CD4-positive, alpha-beta T cell treated with Interleukin-4 for 4 hours (primary cell): ENCODE measurements around the gene CWC15.
"Not testable (repeated sequence)": the region's sequence is repeated elsewhere in the genome, so short reads cannot be mapped to it uniquely, and the experiment has no call there.

Experiments used
- DNase-seq: peaks from one replicate; pipeline ENCODE4 v3.0.0-alpha.2; 2020

CWC15 gene

DNA sequence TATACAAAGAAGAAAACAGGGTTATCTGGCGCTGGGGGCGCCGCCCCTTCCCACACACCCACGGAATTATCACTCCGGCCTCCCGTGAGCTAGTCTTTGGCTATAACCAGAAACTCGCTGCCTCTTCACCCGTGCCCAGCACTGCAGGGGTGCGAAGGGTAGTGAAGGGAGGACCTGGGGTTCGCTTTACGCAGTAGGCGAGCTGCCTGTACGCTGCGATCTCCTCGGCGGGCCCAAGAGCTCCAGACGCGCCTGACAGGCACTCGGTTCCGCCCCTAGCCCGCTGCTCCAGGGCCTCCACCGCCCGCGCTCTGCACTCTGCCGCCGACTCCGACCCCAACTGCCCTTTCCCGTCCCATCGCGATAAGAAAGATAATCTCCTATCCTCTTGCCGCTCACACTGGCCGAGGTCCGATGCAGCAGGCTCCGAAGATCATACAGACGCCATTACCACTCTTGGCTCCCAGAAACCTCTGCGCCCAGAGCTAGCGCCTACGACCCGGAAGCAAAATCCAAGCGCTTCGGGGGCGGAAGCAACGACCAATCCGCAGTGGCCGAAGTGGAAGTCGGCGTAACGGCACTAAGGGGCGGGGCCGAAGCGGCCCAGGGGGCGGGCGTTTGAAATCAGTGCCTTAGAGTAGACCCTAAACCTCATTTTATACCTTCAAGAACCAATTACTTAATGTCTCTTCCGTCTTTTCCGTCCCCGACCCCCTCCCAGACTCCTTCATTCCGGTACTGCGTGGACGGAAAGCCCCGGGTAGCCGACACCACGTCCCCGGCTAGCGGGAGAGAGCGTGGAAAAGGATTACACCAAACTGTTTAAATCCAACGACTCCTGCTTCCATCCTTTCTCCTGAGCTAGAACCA lies at the start of gene CWC15, which contains the start of gene KDM4D:
TSS of gene CWC15 (minus strand) at position 458 of the 870 bp plus-strand sequence. CDS start 1,371 bp downstream, outside the sequence.
TSS of gene KDM4D (plus strand) at position 611 of the 870 bp plus-strand sequence. CDS start 23,664 bp downstream, outside the sequence.
- peak; percentile 94 for DNase-seq

DNA sequence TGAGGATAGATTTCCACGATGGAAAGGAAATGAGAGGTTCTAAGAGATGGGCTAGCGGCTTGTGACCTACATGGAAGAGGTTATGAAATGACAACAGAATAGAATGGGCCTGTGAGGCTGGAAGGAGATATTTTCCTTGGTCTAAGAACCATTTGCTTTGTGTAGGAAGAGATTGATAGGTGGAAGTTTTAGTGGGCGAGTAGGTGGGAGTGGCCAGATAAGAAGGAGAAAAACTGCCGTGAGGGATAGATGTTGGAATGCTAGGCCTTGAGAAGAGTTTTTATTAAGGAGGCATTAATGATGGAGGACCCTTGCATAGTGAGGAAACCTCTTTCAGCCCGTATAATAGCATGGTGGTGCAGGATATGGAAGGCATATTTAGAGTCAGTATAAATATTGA lies 48.1 kb upstream of the CWC15 start:
- not testable (repeated sequence) for DNase-seq

DNA sequence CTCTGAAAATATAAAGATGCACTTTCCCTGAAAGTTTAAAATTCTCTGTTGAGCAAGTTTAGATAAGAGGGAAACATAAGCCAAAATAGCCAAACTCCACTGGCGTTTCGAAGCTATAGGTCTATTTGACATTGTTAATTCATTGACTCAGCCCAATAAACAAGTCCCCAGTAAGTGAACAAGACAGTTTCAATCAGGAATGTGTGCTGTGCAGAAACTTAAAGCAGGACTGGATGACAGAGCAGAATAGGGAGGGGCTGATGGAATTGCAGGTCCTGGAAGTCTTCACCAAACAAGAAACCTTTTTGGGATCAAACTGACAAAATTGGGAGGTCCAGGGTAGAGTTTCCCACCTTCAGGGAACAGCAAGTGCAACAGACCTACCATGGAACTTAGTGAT lies 42.8 kb upstream of the CWC15 start:
- DNase-seq = no peak

DNA sequence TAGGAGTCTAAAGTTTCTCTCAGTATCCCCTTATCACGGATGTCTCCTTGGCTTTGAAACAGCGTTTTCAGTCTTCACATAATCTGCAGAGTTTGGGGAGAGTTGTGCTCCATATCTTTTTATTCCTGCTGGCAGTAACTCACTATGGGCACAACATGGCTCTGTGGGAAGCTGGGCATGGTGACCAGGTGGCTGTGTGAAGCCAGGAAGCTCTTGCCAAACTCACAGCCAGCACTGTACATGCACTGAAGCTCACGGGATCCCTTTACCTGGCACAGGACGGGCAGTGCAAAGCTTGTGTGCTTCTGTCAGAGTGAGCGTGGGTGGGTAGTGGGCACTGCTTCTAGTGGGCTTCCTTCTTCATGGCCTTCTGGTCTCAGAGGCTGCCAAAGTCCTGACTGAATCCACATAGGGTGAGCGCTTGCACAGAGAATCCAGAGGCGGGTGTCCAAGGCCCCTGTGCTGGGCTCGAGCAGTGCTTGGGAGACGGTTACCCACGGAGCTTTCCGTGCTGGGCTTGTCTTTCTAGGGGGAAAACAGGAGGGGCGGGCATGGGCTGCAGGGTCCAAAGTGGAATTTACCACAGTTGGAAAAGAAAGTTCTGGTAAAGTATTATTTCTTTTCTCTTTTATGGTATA lies 40.9 kb upstream of the CWC15 start:
- no peak for DNase-seq

DNA sequence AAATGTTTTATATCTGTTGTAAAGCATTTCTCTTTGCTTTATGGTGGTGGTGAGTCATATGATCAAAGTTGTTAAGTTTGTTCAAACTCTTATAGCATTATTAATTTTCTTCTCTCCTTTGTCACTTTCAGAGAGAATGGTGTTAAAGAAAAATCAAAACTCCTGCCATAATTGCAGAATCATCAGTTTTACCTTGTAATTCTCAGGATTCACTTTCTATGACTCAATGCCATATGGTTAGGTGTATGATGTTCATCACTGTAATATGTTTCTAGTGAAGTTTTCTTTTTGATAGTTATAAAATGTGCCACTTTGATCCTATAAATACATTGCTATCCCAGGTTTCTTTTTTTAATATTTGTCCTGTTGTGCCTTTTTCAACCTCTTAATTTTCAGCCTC lies 38.0 kb upstream of the CWC15 start:
- no peak for DNase-seq

DNA sequence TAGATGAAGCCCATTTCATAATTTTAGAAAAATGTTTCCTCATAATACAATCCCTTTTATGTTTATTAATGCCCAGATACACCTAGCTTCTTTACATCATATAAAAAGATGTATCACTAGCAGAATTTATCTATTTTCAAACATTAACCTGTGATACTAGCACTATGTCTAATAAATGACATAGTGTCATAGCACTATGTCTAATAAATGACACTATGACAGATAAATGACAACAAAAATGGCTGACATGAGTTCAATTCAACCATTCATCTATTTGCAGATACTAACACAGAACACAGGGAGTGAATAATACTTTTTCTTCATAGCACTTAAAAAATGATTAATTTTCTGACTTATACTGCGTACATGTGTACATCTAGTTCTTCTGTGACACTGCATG lies 32.3 kb upstream of the CWC15 start:
- no peak for DNase-seq

DNA sequence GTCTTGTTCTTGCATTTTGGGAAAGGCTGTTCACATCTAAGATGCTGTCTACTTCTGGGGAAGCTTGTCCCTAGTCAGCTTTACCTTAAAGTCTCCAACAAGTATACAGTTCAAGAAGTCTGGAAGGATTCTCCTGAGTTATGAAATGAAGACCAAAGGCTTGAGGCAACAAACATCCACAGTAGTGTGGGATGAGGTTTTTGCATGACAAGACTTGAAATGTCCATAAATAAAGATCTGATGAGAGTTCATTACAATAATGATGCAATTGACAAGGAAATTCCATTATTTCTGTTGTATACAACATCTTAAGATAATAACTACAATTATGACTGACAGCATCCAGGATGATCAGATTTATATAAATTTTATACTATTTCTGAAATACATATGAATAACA lies 30.4 kb upstream of the CWC15 start:
- no peak for DNase-seq

DNA sequence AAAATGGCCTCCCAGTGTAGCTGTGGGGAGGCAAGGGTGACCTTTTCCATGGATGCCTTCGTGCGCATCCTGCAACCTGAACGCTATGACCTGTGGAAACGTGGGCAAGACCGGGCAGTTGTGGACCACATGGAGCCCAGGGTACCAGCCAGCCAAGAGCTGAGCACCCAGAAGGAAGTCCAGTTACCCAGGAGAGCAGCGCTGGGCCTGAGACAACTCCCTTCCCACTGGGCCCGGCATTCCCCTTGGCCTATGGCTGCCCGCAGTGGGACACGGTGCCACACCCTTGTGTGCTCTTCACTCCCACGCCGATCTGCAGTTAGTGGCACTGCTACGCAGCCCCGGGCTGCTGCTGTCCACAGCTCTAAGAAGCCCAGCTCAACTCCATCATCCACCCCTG lies 24.9 kb upstream of the CWC15 start:
- DNase-seq = no peak

DNA sequence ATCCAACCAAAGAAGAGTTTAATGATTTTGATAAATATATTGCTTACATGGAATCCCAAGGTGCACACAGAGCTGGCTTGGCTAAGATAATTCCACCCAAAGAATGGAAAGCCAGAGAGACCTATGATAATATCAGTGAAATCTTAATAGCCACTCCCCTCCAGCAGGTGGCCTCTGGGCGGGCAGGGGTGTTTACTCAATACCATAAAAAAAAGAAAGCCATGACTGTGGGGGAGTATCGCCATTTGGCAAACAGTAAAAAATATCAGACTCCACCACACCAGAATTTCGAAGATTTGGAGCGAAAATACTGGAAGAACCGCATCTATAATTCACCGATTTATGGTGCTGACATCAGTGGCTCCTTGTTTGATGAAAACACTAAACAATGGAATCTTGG lies 24.1 kb upstream of the CWC15 start:
- DNase-seq = no peak

DNA sequence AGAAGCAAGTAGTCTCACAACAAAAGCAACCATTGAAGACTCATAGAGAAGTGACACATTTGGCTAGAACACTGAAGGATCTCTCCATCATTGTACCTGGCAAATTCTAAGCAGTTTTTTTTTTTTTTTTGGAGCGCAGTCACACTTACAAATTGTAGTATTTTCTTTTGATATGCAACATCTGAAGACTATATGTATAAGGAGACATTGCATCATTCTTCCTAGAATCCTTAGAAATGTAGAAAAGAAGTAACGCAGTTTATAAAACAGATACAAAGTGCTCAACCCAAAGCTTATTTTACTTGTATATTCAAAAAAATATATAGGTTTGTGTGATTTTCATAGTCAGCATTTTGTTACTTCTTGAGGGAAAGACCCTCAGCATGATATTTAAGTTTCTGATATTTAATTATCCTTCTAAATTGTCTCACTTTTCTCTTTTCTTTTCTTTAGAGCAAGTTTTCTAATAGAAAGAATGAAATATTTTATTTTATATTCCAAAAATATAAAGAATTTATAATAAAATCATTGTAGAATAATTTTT lies 20.1 kb upstream of the CWC15 start:
- no peak for DNase-seq

DNA sequence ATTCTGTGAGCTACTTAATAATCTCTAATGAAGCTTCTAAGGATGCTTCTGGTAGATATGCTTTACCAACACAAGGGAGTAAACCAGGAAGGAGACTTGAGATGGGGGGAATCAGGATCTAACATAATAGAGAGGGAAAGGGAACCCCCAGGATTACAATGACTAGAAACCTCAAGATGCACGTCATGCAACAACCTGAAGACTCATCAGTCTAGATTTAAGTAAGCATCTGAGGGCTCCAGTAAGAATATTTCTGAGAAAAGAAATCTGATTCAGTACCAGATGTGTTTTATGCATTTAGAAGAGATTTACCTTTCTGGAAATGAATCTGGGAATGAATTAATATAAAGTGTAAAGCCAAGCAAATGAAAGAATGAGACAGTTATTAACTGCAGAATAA lies 15.4 kb upstream of the CWC15 start:
- DNase-seq = no peak

DNA sequence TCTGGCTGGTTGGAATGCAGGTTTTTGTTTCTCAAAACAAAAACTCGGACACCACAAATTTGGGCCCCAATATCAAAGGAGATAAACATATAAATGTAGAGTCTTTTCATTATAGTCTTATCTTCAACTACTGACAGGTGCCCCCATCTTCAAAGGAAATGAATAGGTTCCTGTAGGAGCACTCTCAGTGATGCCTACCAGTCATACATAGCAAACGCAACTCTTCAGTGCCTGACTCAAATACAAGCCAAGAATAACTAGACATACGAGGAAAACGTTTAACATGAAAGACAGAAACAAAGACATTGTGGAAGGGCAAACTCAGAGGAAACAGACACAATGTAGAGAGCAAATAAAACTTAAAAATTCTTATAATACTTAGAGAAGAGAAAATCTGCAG lies 14.0 kb upstream of the CWC15 start:
- DNase-seq = no peak

DNA sequence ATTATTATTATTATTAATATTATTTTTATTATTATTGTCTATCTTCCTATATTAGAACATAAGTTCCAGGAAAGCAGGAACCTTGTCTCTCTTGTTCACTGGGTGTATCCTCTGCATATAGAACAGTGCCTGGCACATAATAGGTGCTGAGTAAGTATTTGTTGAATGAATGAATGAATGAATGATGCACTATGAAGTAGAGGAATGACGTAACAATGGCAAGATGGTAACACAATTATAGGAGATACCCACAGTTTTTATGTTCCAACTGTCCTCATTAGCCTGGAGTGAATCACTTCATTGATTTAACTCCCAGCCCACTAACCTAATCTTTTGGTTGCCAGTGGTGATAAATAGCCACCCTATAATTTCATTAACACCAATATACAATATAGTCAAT lies 2.2 kb upstream of the CWC15 start:
- DNase-seq = no peak

DNA sequence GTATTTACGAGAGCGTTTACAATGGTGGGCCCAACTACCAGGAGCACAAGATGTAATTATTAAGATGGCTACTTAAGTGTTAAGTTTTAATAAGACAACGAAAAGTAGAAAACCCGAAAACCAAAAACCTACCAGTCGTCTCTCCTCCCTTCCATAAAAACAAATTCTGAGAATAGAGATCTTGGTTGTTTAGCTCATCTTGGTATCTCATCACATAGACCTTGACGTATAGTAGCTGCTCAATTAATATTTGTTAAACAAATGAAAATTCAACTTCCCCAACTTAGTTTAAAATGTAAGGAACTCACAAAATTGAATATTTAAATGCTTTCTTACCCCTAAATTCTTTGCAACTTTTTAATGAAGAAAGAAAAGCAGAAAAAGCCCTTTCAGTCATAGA lies 822 bp upstream of the CWC15 start:
- no peak for DNase-seq

DNA sequence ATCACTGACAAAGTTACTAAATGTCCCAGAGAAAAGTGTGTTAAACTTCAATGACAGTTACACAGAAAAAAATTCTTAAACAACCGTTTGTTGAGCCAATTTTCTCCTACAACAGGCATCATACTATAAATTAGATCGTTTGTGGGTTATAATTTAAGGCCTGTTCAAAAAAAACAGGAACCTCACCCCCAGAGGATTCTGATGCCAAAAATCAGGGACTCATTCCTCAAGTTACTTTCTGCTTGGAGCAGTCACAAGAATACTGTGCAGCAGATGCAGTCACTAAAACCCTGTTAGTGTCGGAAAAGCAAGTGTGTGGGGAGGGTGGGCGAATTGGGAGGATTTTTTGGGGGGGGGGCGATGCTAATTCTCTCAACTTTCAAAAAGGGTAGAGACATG lies 657 bp downstream of the CWC15 start:
- DNase-seq = no peak

DNA sequence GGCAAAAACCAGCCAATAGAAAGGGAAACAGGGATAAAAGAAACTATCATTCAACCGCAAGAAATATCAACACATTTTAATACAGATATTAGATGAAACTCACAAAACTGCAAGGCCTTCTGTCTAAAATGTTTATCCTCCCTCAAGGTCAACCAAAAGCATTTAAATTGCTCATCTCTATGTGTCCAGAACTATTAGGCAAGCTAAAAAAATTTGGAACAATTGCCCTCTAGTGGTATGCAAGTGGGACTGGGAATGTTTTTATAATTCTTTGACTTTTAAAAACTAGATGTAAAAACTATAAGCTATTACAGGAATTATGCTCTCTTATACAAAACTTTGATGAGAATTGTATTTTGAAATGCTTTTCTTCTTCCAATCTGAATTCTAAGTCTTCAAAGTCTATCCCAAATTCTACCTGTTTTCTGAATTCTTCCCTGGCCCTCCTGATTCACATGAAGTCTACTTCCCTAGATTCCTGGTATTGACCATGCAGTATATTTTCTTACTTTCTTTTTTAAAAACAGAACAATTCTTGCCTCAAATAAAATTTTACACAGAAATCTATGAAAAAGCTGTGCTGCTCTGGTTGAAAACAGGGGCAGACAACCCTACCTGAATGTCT lies 4.9 kb downstream of the CWC15 start:
- no peak for DNase-seq

DNA sequence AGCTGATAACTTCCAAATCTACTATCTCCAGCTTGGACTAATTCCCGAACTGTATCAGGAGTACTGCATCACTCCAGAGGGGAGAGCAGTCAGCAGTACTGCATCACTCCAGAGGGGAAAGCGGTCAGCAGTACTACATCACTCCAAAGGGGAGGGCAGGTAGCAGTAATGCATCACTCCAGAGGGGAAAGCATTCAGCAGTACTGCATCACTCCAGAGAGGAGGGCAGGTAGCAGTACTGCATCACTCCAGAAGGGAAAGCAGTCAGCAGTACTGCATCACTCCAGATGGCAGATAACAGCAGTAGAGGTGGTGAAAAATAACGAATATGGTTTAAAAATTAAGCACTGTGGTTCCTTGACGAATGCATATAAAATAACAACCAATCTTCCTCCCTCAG lies 8.4 kb downstream of the CWC15 start:
- no peak for DNase-seq

DNA sequence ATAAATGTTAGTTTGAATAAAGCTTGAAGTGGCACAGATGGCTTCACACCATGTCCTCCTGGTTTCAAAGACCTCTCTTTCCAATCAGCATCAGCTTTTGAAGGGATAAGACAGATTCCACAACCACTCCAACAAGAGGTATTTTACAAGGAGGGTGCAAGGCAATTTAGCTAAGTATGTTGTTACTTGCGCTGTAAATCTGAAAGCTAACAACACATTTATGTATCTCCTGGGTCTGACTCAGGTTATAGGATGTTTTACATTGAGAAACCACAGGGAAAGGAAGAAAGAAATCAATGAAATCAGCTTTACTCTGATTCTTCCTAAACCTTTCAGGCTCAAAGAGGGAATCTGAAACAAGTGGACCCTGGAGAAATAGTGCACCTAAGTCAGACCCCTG lies 12.1 kb downstream of the CWC15 start:
- DNase-seq = no peak

DNA sequence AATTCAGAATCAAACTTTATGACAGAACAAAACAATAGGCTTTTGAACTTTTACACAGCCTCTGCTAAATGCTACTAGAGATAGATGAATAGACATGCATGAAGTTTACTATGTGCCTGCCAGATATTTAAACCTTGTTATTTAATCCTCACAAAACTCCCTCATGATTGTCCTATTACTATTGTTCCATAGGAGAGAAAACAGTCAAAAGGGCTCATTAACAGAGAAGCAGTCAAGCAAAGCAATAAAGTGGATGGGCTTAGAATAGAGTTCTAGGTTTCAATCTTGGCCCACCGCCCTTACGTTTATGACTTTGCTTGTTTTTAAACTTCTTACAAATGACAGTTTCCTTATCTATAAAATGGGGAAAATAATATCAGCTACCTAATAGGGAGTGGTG lies 12.9 kb downstream of the CWC15 start:
- DNase-seq = no peak

DNA sequence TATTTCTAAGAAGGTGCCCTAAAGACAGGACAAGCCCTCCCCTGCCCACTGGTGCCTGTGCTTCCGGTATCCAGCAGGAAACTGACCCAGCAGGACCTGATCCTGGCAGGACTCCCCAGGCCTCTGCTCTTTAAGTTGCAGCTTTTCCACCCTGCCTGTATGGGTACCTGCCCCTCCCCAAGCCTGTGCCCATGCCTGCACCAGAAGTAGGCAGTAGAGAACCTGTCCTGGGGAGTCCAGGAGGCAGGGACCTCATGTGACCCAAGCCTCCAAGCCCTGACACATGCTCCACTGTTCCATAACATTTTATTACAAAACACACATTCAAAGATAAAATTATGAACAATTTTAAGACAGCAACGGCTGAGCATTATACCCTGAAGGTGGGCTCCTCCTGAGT lies 14.2 kb downstream of the CWC15 start:
- DNase-seq = no peak

DNA sequence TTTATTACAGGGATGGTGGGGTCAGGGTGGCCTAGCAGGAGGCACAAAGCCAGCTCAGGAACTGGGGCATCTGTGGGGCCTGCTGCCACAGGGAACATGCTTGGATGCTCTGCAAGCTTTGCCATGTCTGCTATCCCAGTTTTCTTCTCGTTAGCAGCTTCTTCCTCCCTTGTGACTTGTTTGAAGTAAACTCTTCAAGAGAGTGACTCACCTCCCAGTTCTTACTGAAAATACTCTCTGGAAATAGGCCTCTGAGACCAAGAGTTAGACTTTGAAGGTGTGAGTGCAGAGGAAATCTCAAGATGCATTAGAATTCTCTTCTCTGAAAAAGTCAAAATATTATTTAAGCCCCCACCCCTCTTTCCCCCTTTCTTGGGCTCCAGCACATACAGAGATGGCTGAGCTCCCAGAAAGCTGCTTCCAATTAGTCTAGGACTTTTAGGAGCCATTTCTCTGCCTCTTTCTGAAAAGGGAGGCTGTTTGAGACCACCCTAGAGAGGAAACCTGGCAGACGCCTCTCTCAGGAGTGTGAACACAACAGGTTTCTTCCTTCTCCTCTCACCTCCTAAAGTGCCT lies 15.1 kb downstream of the CWC15 start:
- DNase-seq = no peak

DNA sequence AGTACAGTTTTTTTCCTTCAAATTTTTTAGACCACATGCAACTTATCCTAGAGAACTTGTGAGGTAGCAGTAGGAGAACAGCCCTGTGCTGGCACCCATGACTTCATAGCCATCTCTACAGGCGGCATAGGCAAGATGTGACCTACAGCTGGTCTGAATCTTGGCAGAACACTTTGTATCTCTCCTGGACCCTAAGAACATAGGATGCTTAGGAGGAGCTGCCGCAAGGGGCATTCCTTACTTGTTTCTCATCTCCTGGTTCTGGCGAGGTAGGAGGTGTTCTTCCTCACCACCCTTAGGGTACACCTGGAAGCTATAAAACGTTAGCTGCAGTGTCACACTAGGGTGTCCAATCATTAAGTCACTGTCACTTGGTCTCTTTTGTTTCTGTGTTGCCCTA lies 16.4 kb downstream of the CWC15 start:
- no peak for DNase-seq

DNA sequence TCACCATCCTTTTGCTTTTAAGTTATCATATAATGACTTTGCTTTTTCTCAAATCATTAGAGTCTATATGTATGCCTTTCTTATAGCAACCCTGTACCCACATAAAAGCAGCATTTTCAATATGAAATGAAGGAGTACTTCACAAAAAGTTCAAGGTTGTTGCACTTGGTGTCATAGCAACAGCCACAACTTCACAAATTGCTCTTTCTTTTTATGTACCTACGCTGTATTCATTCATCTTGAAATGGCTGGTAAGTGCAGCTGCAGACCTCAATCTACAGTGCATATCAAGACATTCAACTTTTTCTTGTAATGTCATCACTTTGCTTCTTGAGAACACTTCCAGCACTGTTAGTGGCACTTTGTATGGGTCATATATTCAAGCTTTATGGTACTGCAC lies 18.6 kb downstream of the CWC15 start:
- no peak for DNase-seq
